Measurements from ENCODE around the gene PTCH2. TPM values are rescaled to one million over a fixed set of nuclear protein-coding genes. Genes with fewer than 3 reads are reported as not detected.

Gene PTCH2
- total RNA-seq, 1 experiment from 2014 or later: 0.48 TPM

DNA sequence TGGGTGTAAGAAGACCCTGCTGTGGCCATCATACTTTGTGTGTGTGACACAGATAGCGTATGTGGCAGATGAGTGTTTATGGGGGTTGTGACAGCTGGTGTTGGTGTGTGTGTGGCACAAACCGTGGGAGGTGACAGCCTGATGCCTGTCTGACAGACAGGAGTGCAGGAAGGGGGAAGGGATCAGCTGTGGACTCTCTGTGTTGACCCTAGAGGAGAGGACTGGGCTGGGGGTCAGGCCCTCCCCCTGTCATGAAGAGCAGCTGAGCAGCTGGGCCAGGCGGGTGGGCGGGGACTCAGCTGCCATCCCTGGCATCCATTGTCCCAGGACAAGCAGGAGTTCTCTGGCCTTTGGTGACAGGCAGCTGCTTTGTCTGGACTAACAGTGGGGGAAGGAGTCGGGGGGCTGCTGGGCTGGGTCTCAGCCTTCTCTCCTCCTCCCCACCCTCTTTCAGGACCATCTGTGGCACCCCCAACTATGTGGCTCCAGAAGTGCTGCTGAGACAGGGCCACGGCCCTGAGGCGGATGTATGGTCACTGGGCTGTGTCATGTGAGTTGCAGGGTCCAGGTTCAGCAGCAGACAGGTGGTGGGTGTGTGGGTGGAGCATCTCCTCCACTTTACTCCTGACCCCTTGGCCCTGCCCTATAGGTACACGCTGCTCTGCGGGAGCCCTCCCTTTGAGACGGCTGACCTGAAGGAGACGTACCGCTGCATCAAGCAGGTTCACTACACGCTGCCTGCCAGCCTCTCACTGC lies 40.6 kb downstream of the PTCH2 start:
- peak overlapping the region; percentile 26 for H3K27ac Mint-ChIP-seq (ENCODE audit: unreplicated experiment)

DNA sequence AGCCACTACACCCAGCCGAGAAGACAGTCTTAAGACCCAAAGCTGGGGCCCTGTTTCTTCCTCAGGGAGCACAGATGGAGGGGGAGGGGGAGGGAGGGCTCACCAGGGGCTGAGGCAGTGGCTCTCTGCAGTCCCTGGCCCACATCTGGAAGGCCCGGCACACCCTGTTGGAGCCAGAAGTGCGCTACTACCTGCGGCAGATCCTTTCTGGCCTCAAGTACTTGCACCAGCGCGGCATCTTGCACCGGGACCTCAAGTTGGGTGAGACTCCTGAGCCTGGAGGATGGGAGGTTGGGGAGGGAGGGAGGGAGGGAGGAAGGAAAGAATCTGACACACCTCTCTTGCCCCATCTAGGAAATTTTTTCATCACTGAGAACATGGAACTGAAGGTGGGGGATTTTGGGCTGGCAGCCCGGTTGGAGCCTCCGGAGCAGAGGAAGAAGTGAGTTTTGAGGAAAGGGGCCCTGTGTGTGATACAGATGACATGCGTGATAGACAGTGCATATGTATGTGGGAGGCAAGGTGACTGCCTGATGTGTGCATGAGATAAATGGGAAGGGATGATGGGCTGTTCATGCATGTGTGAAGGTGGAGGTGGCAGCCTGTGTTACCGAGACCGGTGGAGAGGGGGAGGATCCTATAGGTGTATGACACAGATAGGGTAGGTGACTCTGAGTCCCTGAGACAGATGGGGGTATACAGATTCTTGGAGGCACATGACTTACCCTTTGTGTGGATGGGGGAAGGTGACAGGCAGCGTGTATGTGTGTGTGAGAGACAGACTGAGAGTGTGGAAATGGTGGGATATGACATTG lies 41.4 kb downstream of the PTCH2 start:
- Mint-ChIP-seq H3K27me3 (ENCODE audit: insufficient read depth, unreplicated experiment) (no peaks in the 10 kb centered on the region), H3K4me1 (ENCODE audit: low read depth, unreplicated experiment) (peaks cover 8% of the 10 kb centered on the region), H3K27ac (ENCODE audit: unreplicated experiment) (peak overlapping the region; percentile 2), H3K9me3 (ENCODE audit: unreplicated experiment) (no peaks in the 10 kb centered on the region), H3K4me3 (ENCODE audit: unreplicated experiment) (peak overlapping the region; percentile 24), H3K36me3 (ENCODE audit: insufficient read depth, unreplicated experiment) (peaks cover 16% of the 10 kb centered on the region)
- H3K4me1 ChIP-seq: peaks cover 9% of the 10 kb centered on the region
- CTCF ChIA-PET: no interaction called here
- intact Hi-C loops (cut with micrococcal nuclease; ENCODE audit: unreplicated experiment): no loop called here
- no peaks in the 10 kb centered on the region for H3K27me3 ChIP-seq (replicated peaks; ENCODE audit: control insufficient read depth, insufficient read depth, low read length)
- H3K4me3 ChIP-seq (ENCODE audit: low read depth, low read length): no peak overlapping the region
- BruUV-seq (replicated peaks): no TSS peak
- POLR2A ChIA-PET: interaction anchor here (2.7 kb wide), 1 partner anchor 18 kb away, joined by 43 read pairs; no protein-coding TSS in a partner anchor
- DNase-seq: no peak
- TF ChIP-seq, protein P1, sequence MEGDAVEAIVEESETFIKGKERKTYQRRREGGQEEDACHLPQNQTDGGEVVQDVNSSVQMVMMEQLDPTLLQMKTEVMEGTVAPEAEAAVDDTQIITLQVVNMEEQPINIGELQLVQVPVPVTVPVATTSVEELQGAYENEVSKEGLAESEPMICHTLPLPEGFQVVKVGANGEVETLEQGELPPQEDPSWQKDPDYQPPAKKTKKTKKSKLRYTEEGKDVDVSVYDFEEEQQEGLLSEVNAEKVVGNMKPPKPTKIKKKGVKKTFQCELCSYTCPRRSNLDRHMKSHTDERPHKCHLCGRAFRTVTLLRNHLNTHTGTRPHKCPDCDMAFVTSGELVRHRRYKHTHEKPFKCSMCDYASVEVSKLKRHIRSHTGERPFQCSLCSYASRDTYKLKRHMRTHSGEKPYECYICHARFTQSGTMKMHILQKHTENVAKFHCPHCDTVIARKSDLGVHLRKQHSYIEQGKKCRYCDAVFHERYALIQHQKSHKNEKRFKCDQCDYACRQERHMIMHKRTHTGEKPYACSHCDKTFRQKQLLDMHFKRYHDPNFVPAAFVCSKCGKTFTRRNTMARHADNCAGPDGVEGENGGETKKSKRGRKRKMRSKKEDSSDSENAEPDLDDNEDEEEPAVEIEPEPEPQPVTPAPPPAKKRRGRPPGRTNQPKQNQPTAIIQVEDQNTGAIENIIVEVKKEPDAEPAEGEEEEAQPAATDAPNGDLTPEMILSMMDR (IDR thresholded peaks at IDR 0.05; ENCODE audit: insufficient read depth in 1 of 2, low read depth in 1 of 2, low read length in 1 of 2, severe bottlenecking in 1 of 2, unreplicated experiment in 1 of 2): no peak
- H3K9me3 ChIP-seq: no peaks in the 10 kb centered on the region
- H3K36me3 ChIP-seq (ENCODE audit: control insufficient read depth, insufficient read depth, low read length): no peaks in the 10 kb centered on the region

More for the DNA sequence above, 40.6 kb downstream of the PTCH2 start:
- no peak overlapping the region for H3K4me3 ChIP-seq (ENCODE audit: low read depth, low read length)
- no peaks in the 10 kb centered on the region for H3K9me3 ChIP-seq
- H3K36me3 Mint-ChIP-seq (ENCODE audit: insufficient read depth, unreplicated experiment): peaks cover 24% of the 10 kb centered on the region
- TF ChIP-seq, protein P1 (IDR thresholded peaks at IDR 0.05; ENCODE audit: insufficient read depth in 1 of 2, low read depth in 1 of 2, low read length in 1 of 2, severe bottlenecking in 1 of 2, unreplicated experiment in 1 of 2): no peak
- H3K4me1 Mint-ChIP-seq (ENCODE audit: low read depth, unreplicated experiment): peaks cover 16% of the 10 kb centered on the region
- no peak for DNase-seq
- no peaks in the 10 kb centered on the region for H3K36me3 ChIP-seq (ENCODE audit: control insufficient read depth, insufficient read depth, low read length)
- H3K4me3 Mint-ChIP-seq (ENCODE audit: unreplicated experiment): peak overlapping the region; percentile 24
- peaks cover 17% of the 10 kb centered on the region for H3K4me1 ChIP-seq
- ChIA-PET POLR2A (no interaction called here), CTCF (no interaction called here)
- no peaks in the 10 kb centered on the region for H3K9me3 Mint-ChIP-seq (ENCODE audit: unreplicated experiment)
- no TSS peak for BruUV-seq (replicated peaks)
- no peaks in the 10 kb centered on the region for H3K27me3 ChIP-seq (replicated peaks; ENCODE audit: control insufficient read depth, insufficient read depth, low read length)
- intact Hi-C loops (cut with micrococcal nuclease; ENCODE audit: unreplicated experiment): no loop called here
- H3K27me3 Mint-ChIP-seq (ENCODE audit: insufficient read depth, unreplicated experiment): no peaks in the 10 kb centered on the region

All from Caco-2 (cell line).